ENCODE results near the gene NTSR1.
A peak's percentile ranks its signal among the peaks of the same experiment; 100 is the strongest.

Gene NTSR1

GRCh38 chr20:62792182-62792939 lies 83.7 kb downstream of the NTSR1 start:
- no peak for TF ChIP-seq CTCF (IDR thresholded peaks at IDR 0.05)
- TF ChIP-seq ZFX (IDR thresholded peaks at IDR 0.05; ENCODE audit: borderline replicate concordance), result no peak
- H3K27ac ChIP-seq, result no peak overlapping the region

GRCh38 chr20:62792940-62793756 lies 84.5 kb downstream of the NTSR1 start:
- H3K27ac ChIP-seq, result peak overlapping the region; percentile 98
- TF ChIP-seq CTCF (IDR thresholded peaks at IDR 0.05), result no peak
- TF ChIP-seq ZFX (IDR thresholded peaks at IDR 0.05; ENCODE audit: borderline replicate concordance), result no peak

- TF ChIP-seq ZFX (IDR thresholded peaks at IDR 0.05; ENCODE audit: borderline replicate concordance), result no peak
- TF ChIP-seq CTCF (IDR thresholded peaks at IDR 0.05), result no peak
- peak overlapping the region; percentile 98 for H3K27ac ChIP-seq
Observed at GRCh38 chr20:62793757-62794006, 85.0 kb downstream of the NTSR1 start.

GRCh38 chr20:62794007-62794724 lies 85.5 kb downstream of the NTSR1 start:
- H3K27ac ChIP-seq, result peak overlapping the region; percentile 98
- no peak for TF ChIP-seq CTCF (IDR thresholded peaks at IDR 0.05)
- TF ChIP-seq ZFX (IDR thresholded peaks at IDR 0.05; ENCODE audit: borderline replicate concordance), result no peak

GRCh38 chr20:62795023-62795761 lies 86.6 kb downstream of the NTSR1 start:
- H3K27ac ChIP-seq, result peak overlapping the region; percentile 98

More at GRCh38 chr20:62795023-62795761, 86.6 kb downstream of the NTSR1 start:
- TF ChIP-seq CTCF (IDR thresholded peaks at IDR 0.05) (no peak), ZFX (IDR thresholded peaks at IDR 0.05; ENCODE audit: borderline replicate concordance) (no peak)
